Natural killer cell (primary cell): ENCODE measurements around the gene ZFHX3. TPM values are rescaled to one million over a fixed set of nuclear protein-coding genes. Genes with fewer than 3 reads are reported as not detected.

Experiments used
- ATAC-seq, 3 donors: fragments of 150-1000 bp in 2 of 3; fragments of 200-7000 bp in 1 of 3; cut with Tn5 transposase; 1 replicate in 1 of 3; 2 replicates in 2 of 3; pipeline ENCODE4 v1.10.0; 2021; ENCODE audit warnings: mild to moderate bottlenecking in 2 of 3, moderate library complexity in 2 of 3
- DNase-seq, 2 donors: peaks; one replicate each; pipeline versions ENCODE4 v3.0.0 to v3.0.0-alpha.2; 2013 to 2021; ENCODE audit warnings: mixed read lengths in 1 of 2
- H3K27ac ChIP-seq: one replicate; pipeline ENCODE4 v1.5.1; 2013; ENCODE audit warnings: mild to moderate bottlenecking, low read length
- H3K27me3 ChIP-seq: one replicate; pipeline ENCODE4 v1.6.1; 2013; ENCODE audit warnings: low read length; ENCODE audit not compliant: control insufficient read depth, insufficient read depth
- H3K36me3 ChIP-seq: one replicate; pipeline ENCODE4 v1.6.1; 2013; ENCODE audit warnings: low read length; ENCODE audit not compliant: control insufficient read depth, insufficient read depth
- H3K4me1 ChIP-seq: one replicate; pipeline ENCODE4 v1.6.1; 2013; ENCODE audit warnings: low read length; ENCODE audit not compliant: control insufficient read depth, insufficient read depth
- H3K4me3 ChIP-seq: one replicate; pipeline ENCODE4 v1.5.1; 2013; ENCODE audit warnings: low read length
- H3K9me3 ChIP-seq: one replicate; pipeline ENCODE4 v1.6.1; 2013; ENCODE audit warnings: low read length; ENCODE audit not compliant: control insufficient read depth, insufficient read depth
- H3K27ac Mint-ChIP-seq, 2 donors: one replicate each; pipeline ENCODE4 v1.8.0; 2022; ENCODE audit warnings: mild to moderate bottlenecking in 2 of 2, mixed read lengths in 2 of 2, moderate library complexity in 1 of 2
- H3K27me3 Mint-ChIP-seq, 2 donors: one replicate each; pipeline ENCODE4 v1.8.0; 2022; ENCODE audit warnings: low read depth in 2 of 2, mixed read lengths in 2 of 2
- H3K36me3 Mint-ChIP-seq: one replicate; pipeline ENCODE4 v1.8.0; 2022; ENCODE audit warnings: mixed read lengths
- H3K4me1 Mint-ChIP-seq, 2 donors: one replicate each; pipeline ENCODE4 v1.8.0; 2022; ENCODE audit warnings: mixed read lengths in 2 of 2
- H3K4me3 Mint-ChIP-seq: one replicate; pipeline ENCODE4 v1.8.0; 2022; ENCODE audit warnings: mild to moderate bottlenecking, moderate library complexity, mixed read lengths
- H3K9me3 Mint-ChIP-seq, 2 donors: one replicate each; pipeline ENCODE4 v1.8.0; 2022; ENCODE audit warnings: mixed read lengths in 2 of 2
- CTCF ChIP-seq: fragments of 200-600 bp; IDR thresholded peaks from one replicate; pipeline ENCODE4 v1.8.0; 2022; ENCODE audit warnings: antibody characterized with exemption
- WGBS: methylation state at CpG from one replicate; pipeline ENCODE4 v1.1.7; 2013; ENCODE audit warnings: missing lambda C conversion rate; ENCODE audit not compliant: insufficient coverage; 5-methylcytosine and 5-hydroxymethylcytosine counted together
- intact Hi-C: fragments of 100-400 bp; cut with micrococcal nuclease; formaldehyde crosslinking; loops from one replicate; pipeline ENCODE4 v1.14.2; 2022
- total RNA-seq, 4 donors: library from RNA; stranded (reverse); fragments of 120-200 nt in 1 of 4; gene quantifications; one replicate each; pipeline versions ENCODE4 v1.2.3 to v1.2.4, GENCODE V29; 2013 to 2022

Gene ZFHX3
- total RNA-seq, 3 donors from 2014 or later (not counting 1 experiment from before 2014, with no cell fraction given) = 5.8 to 7.8 (median 7.5) TPM

GRCh38 chr16:72972878-72973571, 74.9 kb downstream of the ZFHX3 start:
- Mint-ChIP-seq H3K27me3 (no peaks in the 10 kb centered on the region), H3K4me3 (no peak overlapping the region)

GRCh38 chr16:72971370-72971769, 76.6 kb downstream of the ZFHX3 start:
- intact Hi-C loops = no loop called here

More at GRCh38 chr16:72972878-72973571, 74.9 kb downstream of the ZFHX3 start:
- no peak for DNase-seq
- no peak for ATAC-seq
- Mint-ChIP-seq H3K4me1 (peaks cover 7 to 9% of the 10 kb centered on the region in 2 donors), H3K9me3 (no peaks in the 10 kb centered on the region), H3K27ac (no peak overlapping the region), H3K36me3 (no peaks in the 10 kb centered on the region)
- H3K4me3 ChIP-seq = no peak overlapping the region
- no peak for TF ChIP-seq CTCF
- no peaks in the 10 kb centered on the region for H3K9me3 ChIP-seq
- no peaks in the 10 kb centered on the region for H3K27me3 ChIP-seq
- no peak overlapping the region for H3K27ac ChIP-seq
- 91% methylated on average over 7 of the region's 7 CpGs for WGBS
- H3K36me3 ChIP-seq = no peaks in the 10 kb centered on the region
- H3K4me1 ChIP-seq = no peaks in the 10 kb centered on the region
- intact Hi-C loops = no loop called here

GRCh38 chr16:72970656-72971055, 77.3 kb downstream of the ZFHX3 start:
- no peak overlapping the region for H3K27ac ChIP-seq
- Mint-ChIP-seq H3K4me1 (peaks cover 6 to 7% of the 10 kb centered on the region in 2 donors), H3K36me3 (no peaks in the 10 kb centered on the region), H3K27ac (no peak overlapping the region), H3K9me3 (no peaks in the 10 kb centered on the region), H3K27me3 (no peaks in the 10 kb centered on the region), H3K4me3 (no peak overlapping the region)
- H3K4me3 ChIP-seq = no peak overlapping the region
- intact Hi-C loops = no loop called here
- 96% methylated on average over 5 of the region's 5 CpGs for WGBS
- ATAC-seq (no peak), DNase-seq (no peak)
- H3K36me3 ChIP-seq = no peaks in the 10 kb centered on the region
- no peaks in the 10 kb centered on the region for H3K27me3 ChIP-seq
- no peaks in the 10 kb centered on the region for H3K9me3 ChIP-seq
- H3K4me1 ChIP-seq = no peaks in the 10 kb centered on the region
- TF ChIP-seq CTCF = no peak

More at GRCh38 chr16:72971370-72971769, 76.6 kb downstream of the ZFHX3 start:
- DNase-seq (no peak), ATAC-seq (no peak)
- no peak for TF ChIP-seq CTCF
- Histone ChIP-seq H3K9me3 (no peaks in the 10 kb centered on the region), H3K4me1 (no peaks in the 10 kb centered on the region), H3K27me3 (no peaks in the 10 kb centered on the region), H3K36me3 (no peaks in the 10 kb centered on the region), H3K27ac (no peak overlapping the region), H3K4me3 (no peak overlapping the region)
- Mint-ChIP-seq H3K27me3 (no peaks in the 10 kb centered on the region), H3K36me3 (no peaks in the 10 kb centered on the region), H3K27ac (no peak overlapping the region), H3K4me1 (peaks cover 6 to 7% of the 10 kb centered on the region in 2 donors), H3K4me3 (no peak overlapping the region), H3K9me3 (no peaks in the 10 kb centered on the region)
- 92% methylated on average over 2 of the region's 5 CpGs for WGBS

GRCh38 chr16:72969812-72970211, 78.1 kb downstream of the ZFHX3 start:
- ATAC-seq (no peak), DNase-seq (no peak)
- Histone ChIP-seq H3K4me1 (no peaks in the 10 kb centered on the region), H3K27ac (no peak overlapping the region), H3K27me3 (no peaks in the 10 kb centered on the region), H3K9me3 (no peaks in the 10 kb centered on the region), H3K4me3 (no peak overlapping the region), H3K36me3 (no peaks in the 10 kb centered on the region)
- H3K27ac Mint-ChIP-seq = no peak overlapping the region
- H3K36me3 Mint-ChIP-seq = no peaks in the 10 kb centered on the region
- 89% methylated on average over 7 of the region's 9 CpGs for WGBS
- no peak for TF ChIP-seq CTCF
- no peaks in the 10 kb centered on the region for H3K9me3 Mint-ChIP-seq
- intact Hi-C loops = no loop called here
- no peak overlapping the region for H3K4me3 Mint-ChIP-seq
- no peaks in the 10 kb centered on the region for H3K27me3 Mint-ChIP-seq
- H3K4me1 Mint-ChIP-seq = peaks cover 6 to 7% of the 10 kb centered on the region in 2 donors
